RWPE1 (cell line): Measurements from ENCODE around the gene FRYL.

ENCODE experiments used
- CTCF ChIA-PET: fragments of 350-600 bp; sonication (Branson Sonifier 250); formaldehyde crosslinking; extraction: SDS; loops from one replicate; lab custom pipeline; 2021; lab: Yijun Ruan, JAX
- POLR2A ChIA-PET: fragments of 400-600 bp; formaldehyde crosslinking; extraction: SDS; loops from one replicate; lab custom pipeline; 2020; ENCODE audit warnings: antibody characterized with exemption; ENCODE audit not compliant: low non-redundant PET; lab: Yijun Ruan, JAX
- DNase-seq: peaks from one replicate; pipeline ENCODE4 v3.0.0; 2012; ENCODE audit warnings: low spot score
- H3K27ac ChIP-seq: fragments of 450-650 bp; 2 replicates; pipeline ENCODE4 v1.5.1; 2017
- CTCF ChIP-seq: fragments of 450-650 bp; conservative IDR thresholded peaks from 2 replicates; pipeline ENCODE4 v1.5.1; 2017; ENCODE audit warnings: low read depth, mild to moderate bottlenecking

Gene FRYL

GRCh38 chr4:48483006-48483776, 296.9 kb downstream of the FRYL start, which contains the start of gene SLC10A4:
TSS of gene SLC10A4 (plus strand) at chr4:48483343. CDS start at chr4:48483562, 219 bp downstream.
- no peak for TF ChIP-seq CTCF
- no peak within 1 kb of the TSS for H3K27ac ChIP-seq
- CTCF ChIA-PET = interaction anchor here (0.6 kb wide), 2 partner anchors 87 to 719 kb away, joined by 3 read pairs; no protein-coding TSS in a partner anchor
- POLR2A ChIA-PET = no interaction called here
- no peak for DNase-seq

GRCh38 chr4:48481581-48481980, 298.5 kb downstream of the FRYL start:
- POLR2A ChIA-PET = no interaction called here
- CTCF ChIA-PET = interaction anchor here (0.5 to 0.6 kb wide), 2 partner anchors 13 to 62 kb away, joined by 3 read pairs; no protein-coding TSS in a partner anchor
- no peak for DNase-seq
- no peak overlapping the region for H3K27ac ChIP-seq
- TF ChIP-seq CTCF = no peak

- no peak overlapping the region for H3K27ac ChIP-seq
- TF ChIP-seq CTCF = no peak
- ChIA-PET CTCF (no interaction called here), POLR2A (interaction anchor here (0.6 kb wide), 1 partner anchor 23 kb away, joined by 5 read pairs; no protein-coding TSS in a partner anchor)
- no peak for DNase-seq
Observed at GRCh38 chr4:48478273-48478672, 301.8 kb downstream of the FRYL start.

- POLR2A ChIA-PET = no interaction called here
- CTCF ChIA-PET = interaction anchor here (1.6 kb wide), 1 partner anchor 10 kb away, joined by 5 read pairs; no protein-coding TSS in a partner anchor
- H3K27ac ChIP-seq = no peak overlapping the region
- no peak for TF ChIP-seq CTCF
- DNase-seq = no peak
Observed at GRCh38 chr4:48475770-48476169, 304.3 kb downstream of the FRYL start.

GRCh38 chr4:48472794-48473193, 307.3 kb downstream of the FRYL start:
- ChIA-PET CTCF (no interaction called here), POLR2A (no interaction called here)
- DNase-seq = no peak
- TF ChIP-seq CTCF = no peak
- H3K27ac ChIP-seq = no peak overlapping the region

- no peak for DNase-seq
- POLR2A ChIA-PET = no interaction called here
- CTCF ChIA-PET = no interaction called here
- no peak for TF ChIP-seq CTCF
- H3K27ac ChIP-seq = no peak overlapping the region
Observed at GRCh38 chr4:48470570-48470969, 309.5 kb downstream of the FRYL start.
